Amniotic stem cell (primary cell): Measurements from ENCODE around the gene CROCC2.
A peak's percentile ranks its signal among the peaks of the same experiment; 100 is the strongest.

ENCODE experiments used
- DNase-seq: peaks from one replicate; lab custom pipeline; 2025; lab: John Stamatoyannopoulos, UW

Gene CROCC2

GRCh38 chr2:240999873-241000541 is 93.9 kb downstream of the CROCC2 start:
- DNase-seq: no peak

DNA sequence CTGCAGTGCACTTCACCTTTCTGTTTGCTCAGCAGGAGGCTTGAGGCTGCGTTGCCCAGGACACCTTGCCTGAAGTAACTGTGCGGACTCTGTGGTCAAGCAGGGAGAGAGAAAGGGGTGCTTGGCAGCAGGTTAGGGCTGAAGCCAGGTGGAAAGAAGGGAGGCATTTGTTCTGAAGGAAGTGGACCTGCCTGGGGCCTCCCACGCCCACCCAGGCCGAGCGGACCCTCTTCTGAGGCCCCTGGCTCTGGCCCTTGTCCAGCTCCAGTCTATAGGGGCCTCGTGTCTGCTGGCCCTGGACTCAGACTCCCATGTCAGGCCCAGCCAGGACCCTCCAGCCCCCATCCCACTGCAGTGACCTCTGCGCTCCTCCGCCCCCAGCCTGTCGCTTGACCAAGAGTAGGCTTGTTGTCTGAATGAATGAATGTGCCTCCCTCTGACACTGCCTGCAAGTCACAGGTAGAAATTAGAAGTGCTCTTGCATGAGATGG is 94.7 kb downstream of the CROCC2 start:
- DNase-seq: no peak

DNA sequence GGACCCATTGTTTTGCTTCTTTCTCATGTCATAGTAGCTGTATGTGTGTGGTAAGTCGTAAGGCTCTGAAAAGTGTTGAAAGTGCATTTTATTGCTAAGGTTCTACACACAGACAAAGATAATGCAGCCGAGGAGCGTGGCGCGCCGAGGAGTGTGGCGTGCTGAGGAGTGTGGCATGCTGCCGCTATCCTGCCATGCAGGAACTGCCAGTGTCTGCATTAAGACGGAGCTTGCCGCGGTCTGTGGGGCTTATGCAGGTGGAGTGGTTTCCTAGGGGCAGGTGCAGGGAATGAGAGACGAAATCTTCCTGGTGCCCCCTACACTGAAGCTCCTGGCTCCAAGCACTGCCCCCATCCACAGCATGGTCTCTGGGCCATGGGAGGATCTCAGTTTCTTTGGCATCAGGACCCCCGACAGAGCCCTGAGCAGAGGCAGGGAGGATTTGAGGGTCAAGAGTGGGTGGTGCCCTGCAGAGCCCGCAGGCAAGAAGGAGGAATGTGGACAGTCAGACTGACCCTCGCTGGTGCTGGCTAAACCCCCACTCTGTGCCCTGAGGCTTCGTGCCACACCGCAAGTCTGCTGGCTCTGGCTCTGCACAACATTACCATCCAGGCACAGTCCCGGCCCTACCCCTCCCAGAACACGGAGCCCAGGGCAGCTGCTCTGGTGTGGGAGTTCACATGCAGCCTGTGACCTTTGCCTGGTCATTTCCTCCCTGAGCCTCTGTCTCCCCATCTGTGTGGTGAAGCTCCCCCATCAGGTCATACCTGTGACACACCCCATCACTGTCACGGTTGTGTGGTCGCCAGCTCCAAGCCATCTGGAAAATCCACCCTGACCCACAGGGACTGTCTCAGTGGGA is 95.5 kb downstream of the CROCC2 start:
- DNase-seq: no peak

GRCh38 chr2:241002275-241003046 is 96.3 kb downstream of the CROCC2 start:
- DNase-seq: no peak

GRCh38 chr2:241003047-241003360 is 96.9 kb downstream of the CROCC2 start:
- no peak for DNase-seq

DNA sequence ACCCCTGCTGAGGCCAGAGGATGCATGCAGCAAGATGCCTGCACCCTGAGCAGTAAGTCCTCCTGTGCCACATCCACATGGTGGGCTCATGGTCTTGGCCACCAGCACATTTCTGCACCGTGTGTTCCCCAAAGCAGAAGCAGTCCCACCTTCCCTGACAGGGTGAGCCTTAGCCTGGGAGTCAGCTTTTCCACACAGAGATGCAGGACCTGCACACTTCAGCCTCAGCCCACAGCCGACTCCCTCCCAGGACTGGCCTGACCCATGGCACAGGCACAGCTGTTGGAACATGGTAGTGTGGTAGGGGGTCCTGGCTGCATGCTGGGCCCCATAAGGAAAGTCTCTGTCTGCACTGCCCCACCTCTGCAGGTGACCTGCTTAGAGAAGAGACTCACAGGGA is 97.2 kb downstream of the CROCC2 start:
- DNase-seq: no peak

- no peak for DNase-seq
Observed at GRCh38 chr2:241003830-241004564, 97.9 kb downstream of the CROCC2 start.

DNA sequence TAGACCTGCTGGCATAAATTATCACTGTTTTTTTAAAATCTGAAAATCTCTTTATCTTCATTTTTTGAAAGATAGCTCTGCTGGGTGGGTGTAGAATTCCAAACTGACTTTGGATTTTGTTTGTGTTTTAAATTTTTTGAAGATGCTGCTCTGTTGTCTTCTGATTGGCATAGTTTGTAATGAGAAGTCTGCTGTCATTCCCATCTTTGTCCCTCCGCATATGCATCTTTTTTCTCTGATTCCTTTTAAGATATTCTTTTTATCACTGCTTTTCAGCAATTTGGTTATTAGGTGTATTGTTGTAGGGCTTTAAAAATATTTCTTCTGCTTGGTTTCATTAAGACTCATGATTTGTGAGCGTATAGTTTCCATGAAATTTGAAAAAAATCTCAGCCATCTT is 99.4 kb downstream of the CROCC2 start:
- DNase-seq: no peak

DNA sequence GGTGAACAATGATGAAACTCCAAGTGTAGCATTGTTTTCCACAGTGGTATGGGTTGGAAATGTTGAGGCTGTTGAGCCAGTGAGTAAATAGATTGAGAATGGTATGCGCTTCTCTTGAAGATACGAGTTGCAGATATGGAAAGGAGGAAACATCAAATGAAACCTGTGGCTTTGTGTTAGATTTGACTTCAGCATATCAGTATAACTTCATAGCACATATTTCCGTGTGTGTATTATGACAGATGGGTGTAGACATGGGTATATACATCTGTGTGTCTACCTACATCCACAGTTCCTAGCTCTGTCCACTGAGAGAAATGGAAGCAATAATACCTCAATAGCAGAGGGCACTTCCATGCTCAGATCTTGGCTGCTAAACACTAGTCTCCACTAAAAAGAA is 100.3 kb downstream of the CROCC2 start:
- DNase-seq: no peak

DNA sequence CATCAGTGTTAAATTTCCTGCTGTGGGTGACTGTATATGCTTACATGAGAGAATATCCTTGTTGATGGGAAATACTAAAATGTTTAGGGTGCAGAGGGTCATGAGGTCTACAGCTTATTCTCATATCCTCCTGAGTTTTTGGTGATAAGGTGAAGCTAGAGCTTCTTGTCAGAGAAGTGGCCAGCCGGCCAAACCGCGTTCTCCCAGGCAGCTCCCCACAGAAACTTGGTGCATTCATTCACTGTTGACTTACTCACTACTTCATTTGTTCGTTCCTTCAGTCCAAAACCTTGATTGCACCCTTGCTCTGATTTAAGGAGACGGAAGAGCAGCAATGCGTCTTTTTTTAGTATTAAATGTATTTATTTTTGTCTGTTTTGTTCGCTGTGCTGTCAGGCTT is 101.0 kb downstream of the CROCC2 start:
- DNase-seq: no peak

DNA sequence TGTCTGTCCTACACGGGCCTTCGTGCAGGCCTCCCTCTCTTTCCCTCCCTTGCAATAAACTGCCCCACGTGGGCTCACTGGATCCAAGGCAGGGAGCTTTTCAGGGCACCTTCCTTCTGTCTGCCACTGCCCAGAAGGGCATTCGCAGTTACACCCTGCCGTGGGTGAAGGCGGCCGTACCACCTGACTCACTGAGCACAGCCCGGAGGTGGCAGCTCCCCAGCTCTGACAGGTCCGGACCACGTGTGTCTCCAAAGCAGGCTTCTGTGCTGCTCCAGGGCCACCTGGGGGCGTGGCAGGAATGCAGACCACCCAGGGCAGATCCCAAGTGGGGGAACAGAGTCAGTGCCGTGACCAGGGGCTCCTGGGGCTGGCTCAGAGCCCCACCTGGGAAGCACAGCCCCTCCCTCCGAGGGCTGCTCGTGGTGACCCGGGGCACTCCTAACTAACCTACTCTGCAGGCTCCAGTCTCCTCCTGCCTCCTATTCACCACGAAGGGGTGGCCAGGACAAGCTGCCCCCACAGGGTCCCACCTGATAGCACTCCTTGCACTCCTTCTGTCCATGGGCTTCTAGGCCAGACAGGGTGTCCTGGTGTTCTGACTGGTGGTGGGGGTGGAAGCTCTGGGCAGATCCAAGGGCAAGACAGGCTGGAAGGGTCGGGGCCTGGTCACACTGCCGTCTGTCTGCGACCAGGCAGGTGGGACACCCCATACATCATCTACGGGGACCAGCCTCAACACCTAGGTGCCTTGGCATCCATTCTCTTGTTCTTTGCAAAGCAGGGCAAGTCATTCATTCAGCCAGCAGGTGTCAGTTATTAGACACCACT is 102.0 kb downstream of the CROCC2 start:
- DNase-seq: no peak

DNA sequence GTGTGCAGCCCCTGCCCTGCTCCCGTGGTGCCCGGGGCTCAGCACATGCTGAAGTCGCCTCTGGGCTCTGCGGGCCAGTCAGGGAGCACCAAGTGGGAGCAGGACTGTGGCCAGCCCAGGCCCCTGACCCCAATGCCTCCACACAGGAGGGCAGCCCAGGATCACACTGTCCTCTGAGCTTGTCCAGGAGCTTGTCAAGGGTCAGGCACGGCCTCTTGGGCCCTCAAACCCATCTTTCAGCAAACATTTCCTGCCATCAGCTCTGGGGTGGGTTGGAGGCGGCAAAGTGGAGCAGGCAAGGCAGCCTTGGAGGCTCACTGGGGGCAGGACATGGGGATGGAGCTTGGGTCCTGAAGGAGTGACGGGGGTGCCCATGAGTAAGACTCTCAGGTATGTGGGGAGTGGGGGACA is 102.6 kb downstream of the CROCC2 start:
- no peak for DNase-seq

GRCh38 chr2:241009191-241009590 is 103.1 kb downstream of the CROCC2 start:
- no peak for DNase-seq

DNA sequence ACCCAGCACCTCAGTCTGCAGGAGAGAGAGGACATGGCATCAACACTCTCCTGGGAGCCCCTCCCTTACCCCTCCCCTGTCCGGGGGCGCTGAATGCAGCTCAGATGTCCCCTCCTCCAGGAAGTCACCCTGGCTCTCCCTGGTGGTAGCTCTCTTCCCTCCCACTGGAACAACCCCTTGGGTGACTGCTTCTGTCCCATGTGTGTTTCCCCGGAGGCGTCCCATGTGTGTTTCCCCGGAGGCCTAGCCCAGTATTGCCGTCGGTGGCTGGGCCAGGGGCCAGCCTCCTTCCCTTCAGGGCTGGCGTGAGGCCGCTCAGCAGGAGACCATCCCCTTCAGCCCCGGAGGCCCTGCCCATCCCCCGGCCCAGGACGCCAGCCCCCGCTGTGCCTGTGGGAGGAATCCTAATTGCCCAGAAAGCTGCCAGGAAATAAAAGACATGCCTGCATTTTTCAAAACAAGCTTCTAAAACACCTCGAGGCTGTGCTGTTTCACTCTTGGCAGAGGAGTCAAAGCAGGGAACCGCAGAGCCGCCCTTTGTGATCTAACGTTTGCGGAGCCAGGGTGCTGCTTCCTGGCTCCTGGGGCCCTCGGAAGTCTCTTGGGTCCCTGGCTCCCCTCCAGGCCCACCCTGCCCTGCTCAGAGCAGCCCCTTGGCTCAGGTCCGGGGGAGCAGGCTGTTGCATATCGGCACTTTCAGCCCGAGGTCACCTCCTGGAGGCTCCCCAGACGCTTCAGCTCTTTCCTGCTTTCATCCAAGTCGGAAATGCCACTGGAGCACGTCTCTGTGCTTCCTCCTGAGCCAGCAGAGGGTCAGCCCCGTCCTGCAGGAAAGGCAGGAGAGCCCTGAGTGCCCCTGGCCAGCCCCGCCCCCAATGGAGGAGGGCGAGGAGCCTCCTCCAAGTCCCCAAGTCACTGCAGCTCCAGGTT is 103.7 kb downstream of the CROCC2 start:
- DNase-seq: peak; percentile 77

DNA sequence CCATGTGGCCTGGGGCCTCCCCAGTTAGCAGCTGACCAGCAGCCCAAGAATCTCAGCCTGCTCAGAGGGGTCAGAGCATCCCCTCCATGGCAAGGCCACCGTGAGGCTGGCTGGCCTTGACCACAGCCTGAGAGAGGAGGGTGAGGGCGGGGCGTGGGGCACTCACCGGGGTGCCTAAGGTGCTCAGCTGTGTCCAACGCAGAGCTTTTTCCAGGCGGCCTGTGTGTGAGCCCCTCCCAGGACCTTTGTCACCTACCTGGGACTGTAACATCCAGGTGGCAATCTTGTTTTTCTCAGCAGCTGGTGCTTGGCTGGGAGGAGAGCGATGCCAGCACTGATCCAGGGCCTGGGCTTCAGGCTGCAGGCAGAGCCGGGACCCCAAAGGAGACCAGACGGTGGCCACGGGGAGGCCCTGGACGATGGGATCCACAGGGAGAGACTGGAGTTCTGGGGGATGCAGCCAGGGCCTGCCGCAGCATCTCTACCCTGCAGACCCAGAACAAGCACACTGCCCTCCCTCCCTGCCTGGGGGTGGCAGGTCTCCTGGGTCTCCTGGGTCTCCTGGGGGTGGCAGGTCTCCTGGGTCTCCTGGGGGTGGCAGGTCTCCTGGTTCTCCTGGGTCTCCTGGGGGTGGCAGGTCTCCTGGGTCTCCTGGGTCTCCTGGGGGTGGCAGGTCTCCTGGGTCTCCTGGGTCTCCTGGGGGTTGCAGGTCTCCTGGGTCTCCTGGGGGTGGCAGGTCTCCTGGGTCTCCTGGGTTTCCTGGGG is 104.6 kb downstream of the CROCC2 start:
- DNase-seq: no peak

DNA sequence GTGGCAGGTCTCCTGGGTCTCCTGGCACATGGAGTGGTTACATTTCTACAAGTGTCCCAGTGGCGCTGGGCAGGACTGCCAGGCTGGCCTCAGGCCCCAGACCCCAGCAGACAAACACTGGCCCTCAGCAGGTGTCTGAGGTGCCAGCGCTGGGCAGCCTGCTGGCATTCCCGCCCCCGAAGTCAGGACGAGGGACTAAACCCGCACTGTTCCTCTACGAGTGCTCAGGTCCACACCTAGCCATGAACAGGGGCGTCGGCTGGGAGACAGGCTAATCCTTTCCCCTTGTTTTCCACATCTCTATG is 105.1 kb downstream of the CROCC2 start:
- DNase-seq: no peak

DNA sequence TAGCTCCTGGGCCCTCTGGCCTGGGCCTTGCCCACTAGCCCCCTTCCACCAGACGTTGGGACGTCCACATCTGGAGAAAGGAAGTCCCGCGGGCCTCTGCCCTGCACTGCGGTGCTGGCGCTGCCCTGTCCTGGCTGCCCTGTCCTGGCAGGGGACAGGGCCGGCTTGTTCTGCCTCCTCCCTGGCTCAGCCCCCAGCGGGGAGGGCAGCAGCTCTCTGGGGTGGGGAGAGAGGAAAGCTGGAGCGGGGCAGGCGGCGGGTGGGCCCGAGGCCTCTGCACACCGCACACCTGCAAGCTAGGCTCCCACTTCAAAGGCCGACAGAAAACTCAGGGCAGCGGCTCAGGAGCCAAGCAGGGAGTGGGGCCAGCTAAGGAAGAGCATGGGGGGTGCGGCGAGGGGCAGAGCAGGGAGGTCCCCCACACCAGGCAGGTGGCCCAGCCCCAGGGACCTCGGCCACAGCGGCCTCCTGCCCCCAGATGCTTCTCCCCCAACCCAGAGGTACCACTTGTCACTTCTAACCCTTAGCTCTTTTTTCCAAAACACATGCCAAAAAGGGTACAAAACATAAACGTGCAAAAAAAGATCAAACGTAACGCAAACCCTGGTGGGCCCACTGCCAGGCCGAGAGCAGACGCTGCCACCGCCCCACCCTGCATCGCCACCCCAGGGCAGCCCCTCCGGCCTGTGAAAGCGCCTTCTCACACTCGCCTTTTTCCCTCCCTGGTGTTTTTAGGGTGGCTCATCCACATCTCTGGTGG is 105.8 kb downstream of the CROCC2 start:
- DNase-seq: no peak

DNA sequence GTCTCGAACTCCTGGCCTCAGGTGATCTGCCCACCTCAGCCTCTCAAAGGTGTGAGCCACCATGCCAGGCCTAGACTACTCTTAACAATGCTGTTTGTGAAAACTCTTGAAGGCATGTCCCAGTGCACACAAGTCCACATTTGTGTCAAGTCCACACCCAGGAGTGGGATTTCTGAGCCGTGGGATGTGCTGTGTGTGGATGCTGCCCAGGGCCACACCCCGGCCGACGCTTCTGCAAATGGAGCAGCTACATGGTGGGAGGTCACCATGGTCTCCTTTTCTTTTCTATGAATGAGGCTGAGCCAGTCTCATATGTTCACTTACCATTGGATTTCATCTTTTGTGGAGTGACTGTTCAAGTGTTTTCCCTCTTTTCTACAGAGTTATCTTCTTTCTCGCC is 108.1 kb downstream of the CROCC2 start:
- DNase-seq: no peak

DNA sequence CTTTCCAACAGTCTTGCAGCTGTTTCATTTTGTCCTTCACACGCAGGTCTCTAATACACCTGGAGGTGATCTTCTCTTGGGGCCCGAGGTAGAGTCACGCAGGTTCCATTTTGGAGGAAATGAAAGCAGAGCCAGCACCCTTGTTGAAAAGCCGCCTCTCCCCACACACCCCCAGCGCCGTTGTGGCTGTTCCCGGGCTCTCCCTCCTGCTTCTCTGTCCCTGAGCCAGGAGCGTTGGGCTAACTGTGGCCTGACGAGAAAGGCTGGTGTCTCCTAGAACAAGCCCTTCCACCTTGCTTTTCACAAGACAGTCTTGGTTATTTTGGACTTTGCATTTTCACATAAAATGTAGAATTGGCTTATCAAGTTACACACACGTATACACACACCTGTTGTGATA is 108.6 kb downstream of the CROCC2 start:
- DNase-seq: no peak
